GM18861 (cell line): Measurements from ENCODE around the gene INPP4B.
A peak's percentile ranks its signal among the peaks of the same experiment; 100 is the strongest.

Experiments
- ATAC-seq: cut with Tn5 transposase; IDR thresholded peaks from one replicate; pipeline ENCODE4 v1.9.1; 2021; ENCODE audit not compliant: unreplicated experiment

INPP4B gene

GRCh38 chr4:142265536-142265935 is 580.6 kb downstream of the INPP4B start:
- no peak for ATAC-seq

- ATAC-seq, result no peak
Observed at GRCh38 chr4:142264961-142265360, 581.1 kb downstream of the INPP4B start.

GRCh38 chr4:142262956-142263355 is 583.1 kb downstream of the INPP4B start:
- ATAC-seq, result no peak

GRCh38 chr4:142248946-142249345 is 597.2 kb downstream of the INPP4B start:
- no peak for ATAC-seq

GRCh38 chr4:142243255-142243654 is 602.8 kb downstream of the INPP4B start:
- ATAC-seq, result no peak

- ATAC-seq, result no peak
Observed at GRCh38 chr4:142242156-142242555, 603.9 kb downstream of the INPP4B start.

GRCh38 chr4:142238589-142238988 is 607.5 kb downstream of the INPP4B start:
- ATAC-seq, result no peak

GRCh38 chr4:142236268-142236667 is 609.8 kb downstream of the INPP4B start:
- no peak for ATAC-seq

GRCh38 chr4:142231787-142232186 is 614.3 kb downstream of the INPP4B start:
- no peak for ATAC-seq

- ATAC-seq, result no peak
Observed at GRCh38 chr4:142230991-142231390, 615.1 kb downstream of the INPP4B start.

- no peak for ATAC-seq
Observed at GRCh38 chr4:142226014-142226413, 620.1 kb downstream of the INPP4B start.

- no peak for ATAC-seq
Observed at GRCh38 chr4:142222127-142222526, 624.0 kb downstream of the INPP4B start.

- no peak for ATAC-seq
Observed at GRCh38 chr4:142218726-142219125, 627.4 kb downstream of the INPP4B start.

GRCh38 chr4:142211444-142211843 is 634.7 kb downstream of the INPP4B start:
- ATAC-seq, result no peak

- no peak for ATAC-seq
Observed at GRCh38 chr4:142203505-142203904, 642.6 kb downstream of the INPP4B start.

- ATAC-seq, result peak; percentile 66
Observed at GRCh38 chr4:142202404-142203332, 643.4 kb downstream of the INPP4B start.

GRCh38 chr4:142201041-142201440 is 645.1 kb downstream of the INPP4B start:
- no peak for ATAC-seq

GRCh38 chr4:142194905-142195304 is 651.2 kb downstream of the INPP4B start:
- ATAC-seq, result no peak

GRCh38 chr4:142191901-142192300 is 654.2 kb downstream of the INPP4B start:
- no peak for ATAC-seq

GRCh38 chr4:142181021-142181420 is 665.1 kb downstream of the INPP4B start:
- ATAC-seq, result no peak

GRCh38 chr4:142169216-142169615 is 676.9 kb downstream of the INPP4B start:
- ATAC-seq, result no peak

- ATAC-seq, result no peak
Observed at GRCh38 chr4:142168181-142168580, 677.9 kb downstream of the INPP4B start.
